Measurements from ENCODE around the gene IL1RAPL2.
"Not testable (repeated sequence)": the region's sequence is repeated elsewhere in the genome, so short reads cannot be mapped to it uniquely, and the experiment has no call there.

IL1RAPL2 gene

GRCh38 chrX:105017641-105018040, 451.6 kb downstream of the IL1RAPL2 start:
- no peak for DNase-seq (ENCODE audit: low read depth in 3 of 3)

GRCh38 chrX:105018865-105019264, 452.9 kb downstream of the IL1RAPL2 start:
- DNase-seq (ENCODE audit: low read depth in 3 of 3), result no peak

GRCh38 chrX:105028962-105029361, 463.0 kb downstream of the IL1RAPL2 start:
- DNase-seq (ENCODE audit: low read depth in 3 of 3), result not testable (repeated sequence)

DNA sequence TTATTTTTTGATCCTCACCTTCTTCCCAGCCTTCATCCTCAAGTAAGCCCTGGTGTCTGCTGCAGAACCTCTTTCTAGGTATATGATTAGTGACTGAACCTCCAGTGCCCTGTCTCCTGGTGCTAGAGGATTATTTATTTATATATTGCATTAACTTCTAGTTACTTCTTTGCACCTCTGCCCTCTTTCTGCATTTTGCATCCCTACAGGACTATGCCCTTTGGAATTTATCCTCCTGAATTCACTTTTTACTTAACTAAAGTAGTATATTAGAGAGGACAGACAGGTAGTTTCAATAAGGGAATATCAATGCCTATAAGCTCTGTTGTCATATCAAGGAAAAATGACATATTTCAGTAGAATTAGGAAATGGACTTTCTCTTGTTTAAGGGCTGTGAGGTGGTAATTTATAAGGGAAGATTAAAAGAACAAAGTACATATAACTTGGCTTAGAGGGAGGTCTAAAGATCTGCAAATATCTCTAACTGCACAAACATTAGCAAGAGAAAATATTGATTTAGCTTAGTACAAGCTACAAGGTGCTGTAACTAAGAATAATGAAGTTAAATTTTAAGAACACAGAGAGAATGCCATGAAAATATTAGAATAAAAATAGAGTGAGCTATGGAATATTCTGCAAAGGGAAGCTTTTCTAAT, 472.8 kb downstream of the IL1RAPL2 start:
- no peak for DNase-seq (ENCODE audit: low read depth in 3 of 3)

- DNase-seq (ENCODE audit: low read depth in 3 of 3), result no peak
Measured at GRCh38 chrX:105050921-105051320, 484.9 kb downstream of the IL1RAPL2 start.

GRCh38 chrX:105051364-105051763, 485.4 kb downstream of the IL1RAPL2 start:
- no peak for DNase-seq (ENCODE audit: low read depth in 3 of 3)

DNA sequence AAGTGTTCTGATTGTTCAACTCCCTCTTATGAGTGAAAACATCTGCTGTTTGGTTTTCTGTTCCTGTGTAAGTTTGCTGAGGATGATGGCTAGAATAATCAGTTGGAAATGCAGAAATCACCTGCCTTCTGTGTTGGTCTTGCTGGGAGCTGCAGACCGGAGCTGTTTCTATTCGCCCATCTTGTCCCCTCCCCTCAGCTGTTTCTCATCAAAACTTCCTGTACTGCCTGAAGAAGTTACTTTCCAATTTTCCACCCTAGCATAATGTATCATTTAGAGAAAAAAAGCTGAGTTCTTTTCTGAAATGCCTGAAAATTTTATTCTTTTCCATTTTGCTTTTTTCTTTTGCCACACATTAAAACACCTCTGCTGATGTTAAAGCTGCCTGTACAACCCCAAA, 486.9 kb downstream of the IL1RAPL2 start:
- no peak for DNase-seq (ENCODE audit: low read depth in 3 of 3)

GRCh38 chrX:105063743-105064142, 497.7 kb downstream of the IL1RAPL2 start:
- DNase-seq (ENCODE audit: low read depth in 3 of 3), result no peak

- DNase-seq (ENCODE audit: low read depth in 3 of 3), result no peak
Measured at GRCh38 chrX:105098201-105098600, 532.2 kb downstream of the IL1RAPL2 start.

- DNase-seq (ENCODE audit: low read depth in 3 of 3), result no peak
Measured at GRCh38 chrX:105098812-105099211, 532.8 kb downstream of the IL1RAPL2 start.

DNA sequence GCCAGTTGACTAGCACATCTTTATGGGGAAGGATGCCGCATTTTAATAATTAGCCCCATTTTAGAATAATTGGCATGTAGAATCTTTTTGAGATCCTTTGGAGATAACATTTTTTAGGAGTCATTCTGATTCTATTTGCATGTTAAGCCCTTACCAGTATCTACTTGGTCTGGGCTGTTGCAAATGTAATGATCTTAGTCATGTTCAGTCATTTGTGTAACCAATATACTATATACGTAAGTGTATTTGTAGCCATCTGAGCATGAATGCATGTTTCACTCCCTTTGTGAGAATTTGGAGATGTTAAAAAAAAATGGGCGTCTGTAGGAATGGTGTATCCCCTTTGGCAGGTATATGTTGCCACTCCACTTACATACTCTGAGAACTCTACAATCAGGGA, 535.4 kb downstream of the IL1RAPL2 start:
- DNase-seq (ENCODE audit: low read depth in 3 of 3), result no peak

GRCh38 chrX:105109936-105110335, 543.9 kb downstream of the IL1RAPL2 start:
- no peak for DNase-seq (ENCODE audit: low read depth in 3 of 3)

GRCh38 chrX:105114554-105115130, 548.6 kb downstream of the IL1RAPL2 start:
- DNase-seq (ENCODE audit: low read depth in 3 of 3), result no peak

- not testable (repeated sequence) for DNase-seq (ENCODE audit: low read depth in 3 of 3)
Measured at GRCh38 chrX:105115596-105116320, 549.8 kb downstream of the IL1RAPL2 start.

DNA sequence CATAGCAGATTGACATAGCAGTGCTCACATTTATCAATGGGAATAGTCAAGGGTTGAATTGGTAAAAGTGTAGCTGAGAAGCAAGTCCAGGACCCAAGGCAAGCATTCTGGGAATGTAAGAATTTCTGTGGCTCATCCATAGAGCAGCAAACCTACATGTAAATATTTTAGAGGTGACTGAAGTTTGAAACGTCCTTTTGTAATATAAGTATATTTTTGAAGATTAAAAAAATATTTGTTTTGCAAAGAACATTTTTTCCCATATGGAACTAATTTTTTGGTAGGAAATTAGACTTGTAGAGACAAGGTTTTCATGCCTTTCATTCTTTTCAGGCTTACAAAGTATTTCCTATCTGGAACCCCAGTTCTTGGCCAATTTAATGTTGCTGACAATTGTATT, 550.5 kb downstream of the IL1RAPL2 start:
- no peak for DNase-seq (ENCODE audit: low read depth in 3 of 3)

DNA sequence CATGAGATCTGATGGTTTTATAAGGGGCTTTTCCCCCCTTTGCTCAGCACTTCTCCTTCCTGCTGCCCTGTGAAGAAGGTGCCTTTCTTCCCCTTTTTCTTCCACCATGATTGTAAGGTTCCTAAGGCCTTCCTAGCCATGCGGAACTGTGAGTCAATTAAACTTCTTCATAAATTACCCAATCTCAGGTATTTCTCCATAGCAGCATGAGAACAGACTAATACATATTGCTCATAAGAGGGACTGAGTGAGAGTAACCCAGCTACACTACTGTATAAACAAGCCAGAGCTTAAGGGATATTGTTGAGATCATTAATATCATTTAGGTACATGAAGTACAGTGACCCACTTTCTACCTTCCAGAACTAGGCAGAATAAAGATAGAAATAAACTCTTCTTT, 551.6 kb downstream of the IL1RAPL2 start:
- no peak for DNase-seq (ENCODE audit: low read depth in 3 of 3)

GRCh38 chrX:105120463-105120862, 554.5 kb downstream of the IL1RAPL2 start:
- DNase-seq (ENCODE audit: low read depth in 3 of 3), result no peak

DNA sequence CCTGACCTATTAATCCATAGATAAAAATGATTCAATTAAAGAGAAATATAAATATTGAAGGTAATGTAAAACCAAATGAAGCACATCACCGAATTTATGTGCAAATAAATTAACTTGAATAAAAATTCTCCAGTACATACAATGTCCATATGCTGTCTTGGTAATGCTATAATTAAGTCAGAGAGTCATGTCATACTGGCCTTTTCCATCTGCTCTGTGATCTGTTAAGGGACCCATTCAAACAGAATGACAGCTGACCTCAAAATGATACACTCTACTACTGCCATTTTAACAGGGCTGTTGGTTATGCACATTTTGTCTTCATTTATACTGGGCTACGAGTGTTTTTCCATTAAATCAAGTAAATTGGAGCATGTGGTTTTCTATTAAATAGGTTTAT, 555.2 kb downstream of the IL1RAPL2 start:
- DNase-seq (ENCODE audit: low read depth in 3 of 3), result no peak

DNA sequence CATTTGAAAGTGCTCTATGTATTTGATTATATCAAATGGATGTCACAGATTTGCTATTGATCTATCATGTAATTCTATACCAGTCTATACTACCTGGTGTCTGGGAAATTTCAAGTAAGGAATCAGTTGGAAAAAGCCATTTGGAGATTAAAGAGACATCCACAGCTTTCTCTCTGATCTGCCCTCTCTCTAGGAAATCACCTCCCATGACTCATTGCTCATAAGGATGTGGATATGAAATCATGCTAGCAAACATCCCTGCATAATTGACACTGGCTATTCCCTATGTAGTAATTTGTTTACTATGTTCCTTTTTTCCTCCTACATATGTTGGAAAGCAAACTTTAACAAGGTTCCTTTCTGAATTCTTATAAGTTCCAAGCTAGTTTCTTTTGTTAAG, 560.2 kb downstream of the IL1RAPL2 start:
- DNase-seq (ENCODE audit: low read depth in 3 of 3), result no peak

- no peak for DNase-seq (ENCODE audit: low read depth in 3 of 3)
Measured at GRCh38 chrX:105134273-105134672, 568.3 kb downstream of the IL1RAPL2 start.

- DNase-seq (ENCODE audit: low read depth in 3 of 3), result no peak
Measured at GRCh38 chrX:105136786-105137185, 570.8 kb downstream of the IL1RAPL2 start.

GRCh38 chrX:105150036-105150435, 584.0 kb downstream of the IL1RAPL2 start:
- no peak for DNase-seq (ENCODE audit: low read depth in 3 of 3)

DNA sequence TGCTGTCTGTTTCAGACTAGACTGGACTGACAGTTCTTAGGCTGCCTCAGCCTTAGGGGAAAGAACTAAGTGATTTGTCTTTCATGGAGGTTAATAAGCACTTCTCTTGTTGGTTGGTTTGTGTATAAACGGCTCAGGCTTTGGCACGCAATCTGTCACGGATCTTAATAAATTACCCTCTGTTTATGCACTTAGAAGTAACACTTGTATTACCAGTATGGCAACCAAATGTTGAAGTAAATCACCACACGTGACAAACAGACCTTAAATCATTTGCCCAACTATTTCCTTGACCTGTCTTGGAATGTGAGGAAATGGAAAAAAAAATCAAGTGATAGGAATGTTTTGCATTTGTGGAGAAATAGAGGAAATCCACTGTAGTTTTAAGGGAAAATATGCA, 584.6 kb downstream of the IL1RAPL2 start:
- no peak for DNase-seq (ENCODE audit: low read depth in 3 of 3)
